Stimulated activated effector memory CD8-positive, alpha-beta T cell treated with anti-CD3 and anti-CD28 coated beads, Interleukin-12 subunit alpha, Interleukin-12 subunit beta, amount 100 ng/mL, for 72 hours (primary cell): Measurements from ENCODE around the gene PSD4.

Experiments used
- ATAC-seq: fragments of 150-1000 bp; cut with Tn5 transposase; 2 replicates; pipeline ENCODE4 v1.10.0; 2021
- DNase-seq, 2 donors: peaks; one replicate each; pipeline ENCODE4 v3.0.0; 2021 to 2022; ENCODE audit warnings: low spot score in 2 of 2
- H3K27ac Mint-ChIP-seq: one replicate; pipeline ENCODE4 v1.8.0; 2022; ENCODE audit warnings: mild to moderate bottlenecking, mixed read lengths
- H3K36me3 Mint-ChIP-seq: one replicate; pipeline ENCODE4 v1.8.0; 2022; ENCODE audit warnings: mild to moderate bottlenecking, mixed read lengths
- H3K4me1 Mint-ChIP-seq: one replicate; pipeline ENCODE4 v1.8.0; 2022; ENCODE audit warnings: mixed read lengths
- H3K4me3 Mint-ChIP-seq: one replicate; pipeline ENCODE4 v1.8.0; 2022; ENCODE audit warnings: mild to moderate bottlenecking, mixed read lengths
- H3K9me3 Mint-ChIP-seq: one replicate; pipeline ENCODE4 v1.8.0; 2022; ENCODE audit warnings: mixed read lengths

Gene PSD4

DNA sequence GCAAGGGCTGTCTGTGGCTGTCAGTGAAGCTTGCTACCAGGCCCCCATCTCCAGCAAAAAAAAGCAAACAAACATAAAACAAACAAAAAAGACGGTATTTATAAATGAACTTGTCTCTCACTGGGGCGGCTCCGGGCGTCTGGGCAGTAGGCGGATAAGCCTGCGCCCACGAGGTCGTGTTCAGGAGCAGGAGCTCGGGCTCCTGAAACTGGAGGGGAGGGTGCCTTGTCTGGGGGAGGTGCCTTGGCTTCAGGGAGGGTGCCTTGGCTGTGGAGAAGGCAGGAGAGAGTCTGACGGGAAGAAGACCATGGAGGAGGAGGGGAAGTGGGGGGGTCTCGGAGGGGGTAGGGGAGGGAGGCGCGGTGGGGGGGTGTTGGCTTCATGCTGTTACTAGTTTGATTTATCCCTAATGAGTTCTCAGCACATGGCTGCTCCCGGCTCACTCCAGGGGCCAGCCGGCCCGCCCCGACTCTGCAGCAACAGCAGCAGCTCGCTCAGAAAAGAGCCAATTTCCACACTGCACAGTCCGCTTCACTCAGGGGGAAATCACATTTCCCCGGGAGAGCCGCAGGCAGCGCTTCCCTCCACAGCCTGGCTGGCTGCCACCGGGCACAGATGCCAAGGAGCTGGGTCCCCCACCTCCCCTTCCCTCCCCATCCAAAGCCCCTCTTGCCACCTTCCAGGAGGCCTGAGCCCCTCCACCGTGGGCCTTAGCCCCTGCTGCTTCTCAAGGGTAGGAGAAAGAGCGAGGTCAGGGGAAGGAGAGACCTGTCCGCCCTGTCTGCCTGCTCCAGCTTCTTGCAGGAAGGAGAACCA, 38.7 kb downstream of the PSD4 start:
- Mint-ChIP-seq H3K4me1 (peaks cover 12% of the 10 kb centered on the region), H3K36me3 (peaks cover 19% of the 10 kb centered on the region), H3K27ac (peak overlapping the region; percentile 10), H3K9me3 (no peaks in the 10 kb centered on the region), H3K4me3 (no peak overlapping the region)
- DNase-seq (no peak), ATAC-seq (no peak)

DNA sequence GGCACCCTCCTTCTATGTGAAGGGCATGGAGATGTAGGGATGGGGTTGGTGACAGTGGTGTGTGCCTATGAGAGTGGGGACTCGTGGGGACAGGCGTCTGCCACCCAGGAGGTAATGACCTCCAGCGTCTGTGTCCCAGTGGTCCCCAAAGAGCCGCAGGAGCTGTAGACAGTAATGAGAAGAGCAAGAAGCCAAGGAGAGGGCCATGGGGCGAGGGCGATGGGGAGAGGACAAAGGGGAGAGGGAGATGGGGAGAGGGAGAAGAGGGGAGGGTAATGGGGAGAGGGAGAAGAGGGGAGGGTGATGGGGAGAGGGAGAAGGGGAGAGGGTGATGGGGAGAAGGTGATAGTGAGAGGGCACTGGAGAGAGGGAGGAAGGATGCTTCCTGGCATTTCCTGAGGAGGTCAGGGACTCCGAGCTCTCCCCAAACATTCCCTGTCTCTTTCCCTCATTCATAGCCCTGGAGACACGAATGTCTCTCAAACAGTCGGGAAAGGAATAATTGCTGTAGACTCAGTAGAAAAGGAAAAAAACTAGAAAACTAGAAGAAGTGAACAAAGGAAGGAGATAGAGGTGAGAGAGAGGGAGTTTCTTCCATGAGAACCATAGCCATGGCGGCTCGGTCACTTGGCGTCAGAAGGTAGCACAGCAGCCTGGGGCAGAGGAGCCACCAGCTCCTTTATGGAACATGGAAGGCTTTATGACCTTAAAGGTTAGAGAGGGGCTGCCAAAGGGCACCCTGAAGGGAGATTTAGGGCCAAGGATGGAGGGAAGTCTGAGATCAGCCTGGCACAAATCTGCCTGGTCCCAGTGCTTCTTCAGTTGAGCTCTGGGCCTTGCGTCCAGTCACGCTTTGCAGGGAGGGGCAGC, 39.5 kb downstream of the PSD4 start:
- peaks cover 10% of the 10 kb centered on the region for H3K36me3 Mint-ChIP-seq
- ATAC-seq (no peak), DNase-seq (no peak)
- peak overlapping the region; percentile 10 for H3K27ac Mint-ChIP-seq
- H3K4me1 Mint-ChIP-seq = peaks cover 19% of the 10 kb centered on the region
- no peak overlapping the region for H3K4me3 Mint-ChIP-seq
- no peaks in the 10 kb centered on the region for H3K9me3 Mint-ChIP-seq

DNA sequence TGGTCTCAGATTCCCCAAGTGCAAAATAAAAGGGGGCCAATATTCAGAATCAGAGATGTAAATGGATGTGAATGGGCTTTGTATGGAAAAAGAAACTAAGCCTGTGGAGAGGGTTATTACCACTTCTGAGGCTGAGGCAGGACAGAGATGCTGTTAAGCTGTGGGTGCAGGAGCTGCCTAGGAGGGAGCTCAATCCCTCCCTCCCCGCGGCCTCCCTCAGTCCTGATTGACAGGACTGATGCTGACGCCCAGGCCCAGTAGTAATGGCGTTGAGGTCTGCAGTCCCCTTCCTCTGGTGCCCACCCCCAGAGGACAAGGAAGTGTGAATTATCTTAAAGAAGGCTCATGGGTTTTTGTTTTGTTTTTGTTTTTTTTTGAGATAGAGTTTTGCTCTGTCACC, 40.4 kb downstream of the PSD4 start:
- Mint-ChIP-seq H3K4me1 (peaks cover 19% of the 10 kb centered on the region), H3K27ac (peak overlapping the region; percentile 63), H3K9me3 (no peaks in the 10 kb centered on the region), H3K4me3 (no peak overlapping the region), H3K36me3 (peaks cover 10% of the 10 kb centered on the region)
- DNase-seq = no peak
- ATAC-seq = no peak

DNA sequence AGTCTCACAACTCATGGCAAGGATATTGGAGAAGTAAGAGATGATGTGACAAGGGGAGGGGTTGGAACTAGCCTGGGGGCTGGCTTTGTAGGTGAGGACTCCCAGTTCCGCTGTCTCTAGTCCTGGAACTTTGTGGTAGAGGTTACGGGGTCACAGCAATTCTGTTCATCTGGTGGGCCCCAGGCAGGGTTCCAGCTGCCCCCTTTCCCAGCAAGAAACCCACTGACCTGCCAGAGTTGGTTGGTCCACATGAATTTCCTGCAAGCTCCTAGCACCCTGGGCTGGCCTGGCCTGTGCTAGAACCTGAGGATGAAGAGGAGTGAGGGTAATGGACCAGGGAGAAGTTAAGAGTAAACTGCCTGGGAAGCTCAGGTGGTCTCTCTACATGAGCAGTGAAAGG, 41.3 kb downstream of the PSD4 start:
- no peak for DNase-seq
- H3K4me1 Mint-ChIP-seq = peaks cover 17% of the 10 kb centered on the region
- peak overlapping the region; percentile 63 for H3K27ac Mint-ChIP-seq
- no peak for ATAC-seq
- no peak overlapping the region for H3K4me3 Mint-ChIP-seq
- H3K36me3 Mint-ChIP-seq = peaks cover 8% of the 10 kb centered on the region
- no peaks in the 10 kb centered on the region for H3K9me3 Mint-ChIP-seq

DNA sequence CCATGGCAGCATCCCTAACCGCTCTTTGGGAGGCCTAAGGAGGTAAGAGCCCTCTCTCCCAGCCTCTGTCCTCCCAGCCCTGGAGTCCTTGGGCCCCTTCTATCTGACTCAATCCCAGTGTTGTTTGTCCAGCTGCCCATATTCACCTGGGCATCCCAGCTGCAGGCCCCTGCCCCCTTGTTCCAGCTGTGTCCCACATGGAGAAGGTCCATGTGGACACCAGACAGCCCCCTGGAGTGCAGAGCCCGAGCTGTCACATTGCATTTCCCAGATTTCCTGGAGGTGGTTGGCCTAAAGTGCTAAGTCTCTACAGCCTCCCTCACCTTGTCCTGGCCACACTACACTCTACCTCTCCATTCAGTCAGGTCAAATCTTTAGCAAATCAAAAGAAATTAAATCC, 42.5 kb downstream of the PSD4 start:
- Mint-ChIP-seq H3K4me3 (no peak overlapping the region), H3K4me1 (peaks cover 14% of the 10 kb centered on the region), H3K36me3 (no peaks in the 10 kb centered on the region), H3K9me3 (no peaks in the 10 kb centered on the region), H3K27ac (peak overlapping the region; percentile 75)
- no peak for DNase-seq
- no peak for ATAC-seq

DNA sequence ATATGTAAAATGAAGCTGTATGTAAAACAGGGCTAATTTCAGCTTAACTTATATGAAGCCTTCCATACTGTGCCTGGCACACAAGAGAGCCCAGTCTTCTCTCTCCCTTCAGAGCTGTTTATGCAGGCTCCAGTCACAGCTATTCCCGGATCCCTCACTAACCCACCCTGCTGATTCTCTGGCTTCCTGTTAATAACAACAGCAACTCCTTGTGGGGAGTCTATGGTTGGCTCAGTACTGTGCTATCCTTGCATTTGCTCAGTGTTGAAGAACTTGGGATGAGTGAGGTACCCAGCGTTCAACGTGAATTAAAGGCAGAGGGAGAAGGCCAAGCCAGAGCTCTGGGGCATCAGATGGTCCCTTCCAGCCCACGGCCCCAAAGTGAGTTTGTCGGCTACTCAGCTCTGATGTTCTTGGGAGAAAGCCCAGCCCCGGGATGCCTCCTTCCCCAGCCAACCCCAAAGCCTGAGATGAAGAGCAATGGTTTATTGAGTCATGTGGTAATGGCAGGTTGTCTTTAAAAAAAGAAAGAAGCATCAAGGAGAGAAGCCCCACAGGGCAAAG, 43.2 kb downstream of the PSD4 start:
- Mint-ChIP-seq H3K4me3 (no peak overlapping the region), H3K4me1 (peaks cover 14% of the 10 kb centered on the region), H3K9me3 (no peaks in the 10 kb centered on the region), H3K36me3 (no peaks in the 10 kb centered on the region), H3K27ac (peak overlapping the region; percentile 75)
- DNase-seq = no peak
- no peak for ATAC-seq

DNA sequence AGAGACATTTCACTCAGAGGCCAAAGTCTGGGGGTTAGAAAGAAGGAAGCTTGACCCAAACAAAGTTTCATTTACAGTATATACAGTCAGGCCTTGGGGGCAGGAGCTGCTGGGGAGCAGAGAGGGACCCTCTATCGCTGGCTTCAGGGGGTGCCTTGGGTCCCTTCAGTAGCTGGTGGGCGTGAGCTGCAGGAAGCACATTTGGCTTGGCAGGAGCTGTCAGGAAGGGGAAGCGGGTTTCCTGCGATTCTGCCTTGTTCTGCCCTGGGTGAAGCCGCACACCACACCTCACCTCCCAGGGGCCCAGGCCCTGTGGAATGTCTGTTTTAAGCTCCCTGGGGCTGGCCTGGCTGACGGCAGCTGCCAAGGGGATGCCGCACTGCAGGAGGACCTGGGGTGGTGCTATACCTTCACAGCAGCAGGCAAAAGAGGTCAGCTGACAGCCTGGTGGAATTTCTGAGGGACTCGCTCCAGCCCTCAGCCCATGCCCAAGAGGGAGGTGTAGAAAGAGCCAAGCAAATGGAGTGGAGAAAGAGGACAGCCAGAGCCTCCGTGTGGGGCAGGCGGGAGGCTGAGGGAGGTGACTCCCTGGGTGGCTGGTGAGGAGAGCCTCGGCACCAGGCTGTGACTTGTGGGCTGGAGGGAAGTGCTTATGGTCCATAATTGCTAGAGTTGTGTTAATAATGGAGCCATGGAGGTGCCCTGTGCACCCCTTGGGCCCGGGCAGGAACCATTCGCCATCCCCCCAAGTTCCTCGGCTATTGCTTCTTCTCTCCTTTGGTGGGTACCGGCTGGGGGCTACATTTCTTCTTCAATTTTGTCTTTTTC, 43.9 kb downstream of the PSD4 start:
- no peak for ATAC-seq
- Mint-ChIP-seq H3K36me3 (no peaks in the 10 kb centered on the region), H3K27ac (peak overlapping the region; percentile 75), H3K9me3 (no peaks in the 10 kb centered on the region), H3K4me3 (no peak overlapping the region), H3K4me1 (peaks cover 14% of the 10 kb centered on the region)
- no peak for DNase-seq

DNA sequence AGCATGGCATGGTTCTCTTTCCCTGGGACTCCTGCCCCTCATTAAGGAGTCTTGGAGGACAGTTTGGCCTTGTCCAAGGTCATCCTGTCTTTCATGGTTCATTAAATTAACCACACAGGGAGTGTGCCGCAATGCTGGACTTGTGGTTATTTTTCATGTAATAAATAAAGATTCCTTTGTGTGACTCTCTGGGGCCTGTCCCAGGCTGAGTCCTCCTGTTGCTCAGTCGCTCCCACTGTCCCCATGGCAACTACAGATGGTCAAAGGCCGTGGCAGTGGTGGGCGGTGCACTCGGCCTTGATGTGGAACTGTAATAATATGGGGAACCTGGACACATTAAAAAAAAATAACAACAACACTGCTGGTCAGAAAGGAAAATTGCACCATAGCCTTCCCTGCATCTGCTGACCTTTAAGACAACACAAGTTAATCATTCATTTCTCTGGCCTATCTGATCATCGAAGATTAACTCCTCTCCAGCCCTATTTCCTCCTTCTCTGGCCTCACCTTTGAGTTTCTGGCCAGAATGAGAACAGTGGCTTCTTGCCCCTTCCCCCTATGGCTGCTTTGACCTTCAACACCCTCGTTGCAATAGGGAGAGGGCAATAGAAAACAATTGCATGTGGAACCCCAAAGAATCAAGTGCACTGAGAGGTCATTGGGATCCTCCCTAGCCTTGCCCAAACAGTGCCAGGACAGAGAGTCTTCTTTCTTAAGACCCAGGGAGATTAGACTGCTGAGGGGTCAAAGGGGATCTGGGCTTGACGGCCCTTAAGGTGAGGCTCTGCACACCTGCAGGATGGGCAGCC, 44.7 kb downstream of the PSD4 start:
- no peaks in the 10 kb centered on the region for H3K36me3 Mint-ChIP-seq
- H3K4me3 Mint-ChIP-seq = no peak overlapping the region
- no peak for DNase-seq
- peaks cover 14% of the 10 kb centered on the region for H3K4me1 Mint-ChIP-seq
- H3K9me3 Mint-ChIP-seq = no peaks in the 10 kb centered on the region
- no peak for ATAC-seq
- H3K27ac Mint-ChIP-seq = no peak overlapping the region

DNA sequence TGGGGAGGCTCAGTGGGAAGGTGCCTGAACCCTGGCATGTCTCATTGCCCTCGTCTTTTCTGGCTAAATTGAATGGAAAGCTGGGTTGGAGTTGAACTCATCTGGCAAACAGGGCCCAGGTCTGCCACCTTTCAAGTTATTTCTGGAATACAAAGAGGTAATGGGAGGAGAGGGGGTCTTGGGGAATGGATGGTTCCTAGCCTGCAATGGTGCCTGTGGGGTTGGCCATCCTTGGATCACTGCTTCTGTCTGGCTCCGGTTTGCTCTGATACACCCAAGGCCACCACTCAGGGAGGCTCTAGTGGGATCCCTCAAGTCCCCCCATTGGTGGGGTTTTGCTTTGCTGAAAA, 45.3 kb downstream of the PSD4 start:
- Mint-ChIP-seq H3K9me3 (no peaks in the 10 kb centered on the region), H3K4me1 (peaks cover 14% of the 10 kb centered on the region), H3K4me3 (no peak overlapping the region), H3K36me3 (no peaks in the 10 kb centered on the region), H3K27ac (no peak overlapping the region)
- DNase-seq (no peak), ATAC-seq (no peak)

DNA sequence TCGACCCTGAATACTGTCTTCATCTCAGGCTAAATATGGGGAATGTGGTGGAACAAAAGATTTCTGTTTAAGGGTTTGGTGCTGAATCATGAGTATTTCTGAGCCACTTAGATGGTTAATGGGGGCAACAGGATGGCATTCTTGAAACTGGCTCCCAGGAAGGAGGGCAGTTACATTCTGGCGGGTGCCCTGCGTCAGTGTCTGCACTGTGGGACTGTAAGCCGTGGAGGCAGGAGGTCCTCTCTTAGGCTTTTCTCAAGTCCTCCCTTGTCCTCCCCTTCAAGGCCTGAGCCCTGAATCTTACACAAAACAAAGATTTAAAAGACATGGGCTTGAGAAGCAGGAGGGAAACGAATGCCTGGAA, 45.7 kb downstream of the PSD4 start:
- H3K36me3 Mint-ChIP-seq = no peaks in the 10 kb centered on the region
- no peaks in the 10 kb centered on the region for H3K9me3 Mint-ChIP-seq

DNA sequence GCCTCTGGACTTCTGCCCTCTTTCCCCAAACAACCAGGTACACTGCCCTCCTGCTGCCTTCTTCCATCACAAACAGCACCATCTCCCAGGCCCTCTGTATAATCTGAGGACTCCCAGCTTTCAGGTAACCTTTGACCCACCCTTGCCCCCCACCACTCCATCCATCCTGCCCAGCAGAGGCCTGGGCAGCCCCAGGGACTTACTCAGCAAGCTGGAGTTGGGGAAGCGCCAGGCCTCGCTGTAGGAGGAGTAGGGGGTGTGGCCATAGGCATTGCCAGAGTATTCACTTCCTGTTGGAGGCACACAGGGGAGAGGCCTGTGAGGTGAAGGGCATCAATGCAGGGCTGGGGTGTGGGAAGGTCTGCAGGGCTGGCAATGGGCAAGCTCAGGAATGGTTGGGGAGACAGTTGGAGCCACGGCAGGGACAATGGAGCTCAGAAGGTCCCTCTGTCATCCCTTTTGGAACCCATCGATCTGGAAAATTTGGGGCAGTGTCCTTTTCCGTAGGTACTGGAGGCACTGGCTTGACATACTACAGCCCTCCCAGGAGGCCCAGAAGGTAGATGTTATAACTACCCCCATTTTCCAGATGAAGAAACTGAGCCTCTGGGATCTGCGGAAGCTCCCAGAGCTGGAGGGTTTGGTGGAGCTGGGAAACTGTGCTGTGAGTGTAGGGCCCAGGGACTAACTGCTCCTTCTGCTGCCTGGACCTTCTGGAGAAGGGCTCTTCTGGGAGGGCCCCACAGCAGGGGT, 46.3 kb downstream of the PSD4 start:
- H3K27ac Mint-ChIP-seq = no peak overlapping the region
- no peak for DNase-seq
- H3K9me3 Mint-ChIP-seq = no peaks in the 10 kb centered on the region
- H3K36me3 Mint-ChIP-seq = no peaks in the 10 kb centered on the region
- peaks cover 14% of the 10 kb centered on the region for H3K4me1 Mint-ChIP-seq
- H3K4me3 Mint-ChIP-seq = no peak overlapping the region
- no peak for ATAC-seq

More for the DNA sequence above, 45.7 kb downstream of the PSD4 start:
- H3K4me1 Mint-ChIP-seq = peaks cover 14% of the 10 kb centered on the region
- no peak for ATAC-seq
- H3K4me3 Mint-ChIP-seq = no peak overlapping the region
- no peak for DNase-seq
- no peak overlapping the region for H3K27ac Mint-ChIP-seq

DNA sequence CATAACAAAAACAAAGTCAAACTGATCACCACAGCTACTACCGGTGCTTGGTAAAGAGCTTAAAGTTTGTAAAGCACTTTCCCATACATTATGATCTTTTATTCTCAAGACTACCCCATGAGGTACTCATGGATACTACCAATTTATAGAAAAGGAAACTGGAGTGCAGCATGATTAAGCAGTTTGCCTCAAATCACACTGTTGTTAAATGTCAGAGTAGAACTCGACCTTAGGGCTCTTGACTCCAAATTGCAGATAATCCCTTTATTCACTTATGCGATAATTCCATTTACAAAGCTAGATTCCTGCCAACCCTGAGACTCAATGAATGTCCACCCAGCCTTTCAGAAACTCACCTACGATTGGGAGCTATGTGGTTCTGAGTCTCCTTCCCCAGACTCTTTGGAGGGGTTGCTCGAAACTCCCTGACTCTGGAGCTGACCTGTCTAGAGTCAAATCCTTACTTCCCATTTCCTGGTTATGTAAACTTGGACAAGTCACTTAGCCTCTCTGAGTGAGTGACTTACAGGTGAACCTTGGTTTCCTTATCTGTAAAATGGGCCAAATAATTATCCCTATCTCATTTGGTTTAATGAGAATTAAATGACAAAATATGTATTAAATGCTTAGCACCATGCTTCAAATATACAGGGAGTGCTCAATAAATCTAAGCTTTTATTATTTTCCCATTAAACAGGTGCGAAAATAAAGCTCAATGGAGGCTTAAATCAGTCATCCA, 47.4 kb downstream of the PSD4 start:
- ATAC-seq = no peak
- H3K9me3 Mint-ChIP-seq = no peaks in the 10 kb centered on the region
- H3K4me1 Mint-ChIP-seq = peaks cover 14% of the 10 kb centered on the region
- no peaks in the 10 kb centered on the region for H3K36me3 Mint-ChIP-seq
- H3K27ac Mint-ChIP-seq = no peak overlapping the region
- H3K4me3 Mint-ChIP-seq = no peak overlapping the region
- DNase-seq = no peak

DNA sequence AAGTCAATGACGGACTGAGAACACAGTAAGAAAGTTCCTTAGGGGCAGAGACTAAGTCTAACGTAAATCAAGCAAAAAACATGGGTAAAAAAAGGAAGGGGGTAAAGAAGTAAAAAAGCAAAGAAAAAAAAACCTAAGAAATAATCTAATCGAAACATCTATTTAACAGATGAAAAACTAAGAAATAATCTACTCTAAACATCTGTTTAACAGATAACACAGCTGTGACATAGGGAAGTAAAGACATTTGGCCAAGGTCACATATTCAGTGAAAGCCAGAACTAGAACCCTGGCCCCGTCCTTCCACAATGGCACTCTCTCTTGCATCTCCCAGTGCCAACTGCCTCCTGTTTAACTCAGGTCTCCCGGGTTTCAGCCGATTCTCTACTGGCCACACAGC, 48.1 kb downstream of the PSD4 start:
- Mint-ChIP-seq H3K4me1 (peaks cover 13% of the 10 kb centered on the region), H3K27ac (no peak overlapping the region), H3K9me3 (no peaks in the 10 kb centered on the region), H3K4me3 (no peak overlapping the region), H3K36me3 (no peaks in the 10 kb centered on the region)
- DNase-seq (no peak), ATAC-seq (no peak)
